ENCODE data around the gene EDN2.

Gene EDN2

GRCh38 chr1:41484402-41485241 is at the start of gene EDN2:
EDN2 (minus strand) TSS chr1:41484683; CDS start chr1:41484601, 82 bp downstream.
- no peak for DNase-seq (ENCODE audit: low read depth in 2 of 2)

- DNase-seq (ENCODE audit: low read depth in 2 of 2) = no peak
Measured at GRCh38 chr1:41533731-41534080, 49.2 kb upstream of the EDN2 start.

GRCh38 chr1:41533016-41533730 is 48.7 kb upstream of the EDN2 start:
- DNase-seq (ENCODE audit: low read depth in 2 of 2) = no peak

GRCh38 chr1:41532206-41532975 is 47.9 kb upstream of the EDN2 start:
- no peak for DNase-seq (ENCODE audit: low read depth in 2 of 2)

- no peak for DNase-seq (ENCODE audit: low read depth in 2 of 2)
Measured at GRCh38 chr1:41530411-41530810, 45.9 kb upstream of the EDN2 start.

- no peak for DNase-seq (ENCODE audit: low read depth in 2 of 2)
Measured at GRCh38 chr1:41529621-41530395, 45.3 kb upstream of the EDN2 start.

GRCh38 chr1:41528726-41529605 is 44.5 kb upstream of the EDN2 start:
- no peak for DNase-seq (ENCODE audit: low read depth in 2 of 2)

- no peak for DNase-seq (ENCODE audit: low read depth in 2 of 2)
Measured at GRCh38 chr1:41528106-41528505, 43.6 kb upstream of the EDN2 start.

GRCh38 chr1:41526956-41527561 is 42.6 kb upstream of the EDN2 start:
- DNase-seq (ENCODE audit: low read depth in 2 of 2) = no peak

GRCh38 chr1:41525891-41526587 is 41.6 kb upstream of the EDN2 start:
- no peak for DNase-seq (ENCODE audit: low read depth in 2 of 2)

- DNase-seq (ENCODE audit: low read depth in 2 of 2) = no peak
Measured at GRCh38 chr1:41524676-41525675, 40.5 kb upstream of the EDN2 start.

GRCh38 chr1:41523949-41524675 is 39.6 kb upstream of the EDN2 start:
- no peak for DNase-seq (ENCODE audit: low read depth in 2 of 2)

- no peak for DNase-seq (ENCODE audit: low read depth in 2 of 2)
Measured at GRCh38 chr1:41523071-41523470, 38.6 kb upstream of the EDN2 start.

- DNase-seq (ENCODE audit: low read depth in 2 of 2) = no peak
Measured at GRCh38 chr1:41521766-41522165, 37.3 kb upstream of the EDN2 start.

- no peak for DNase-seq (ENCODE audit: low read depth in 2 of 2)
Measured at GRCh38 chr1:41520951-41521752, 36.7 kb upstream of the EDN2 start.

- DNase-seq (ENCODE audit: low read depth in 2 of 2) = no peak
Measured at GRCh38 chr1:41519667-41520066, 35.2 kb upstream of the EDN2 start.

- DNase-seq (ENCODE audit: low read depth in 2 of 2) = no peak
Measured at GRCh38 chr1:41518471-41518870, 34.0 kb upstream of the EDN2 start.
